GM19467 (cell line): Measurements from ENCODE around the gene GPR17.

ENCODE experiments used
- ATAC-seq: cut with Tn5 transposase; IDR thresholded peaks from one replicate; pipeline ENCODE4 v1.9.1; 2021; ENCODE audit warnings: mild to moderate bottlenecking, moderate library complexity; ENCODE audit not compliant: unreplicated experiment

GPR17 gene

GRCh38 chr2:127640082-127641072, 5.6 kb upstream of the GPR17 start:
- ATAC-seq = peak; percentile 55

GRCh38 chr2:127641133-127641532, 4.8 kb upstream of the GPR17 start:
- no peak for ATAC-seq

- no peak for ATAC-seq
These were observed 4.0 kb upstream of the GPR17 start for GRCh38 chr2:127641846-127642507.

- no peak for ATAC-seq
These were observed 3.1 kb upstream of the GPR17 start for GRCh38 chr2:127642706-127643438.

- no peak for ATAC-seq
These were observed 2.4 kb upstream of the GPR17 start for GRCh38 chr2:127643439-127644065.

GRCh38 chr2:127644066-127645025, 1.6 kb upstream of the GPR17 start:
- no peak for ATAC-seq

GRCh38 chr2:127645026-127645394, 943 bp upstream of the GPR17 start:
- ATAC-seq = no peak

- ATAC-seq = no peak
These were observed 711 bp downstream of the GPR17 start for GRCh38 chr2:127646487-127647241.

GRCh38 chr2:127647242-127648190, 1.6 kb downstream of the GPR17 start:
- no peak for ATAC-seq

GRCh38 chr2:127648321-127648720, 2.4 kb downstream of the GPR17 start:
- ATAC-seq = no peak

- no peak for ATAC-seq
These were observed 3.2 kb downstream of the GPR17 start for GRCh38 chr2:127649100-127649611.

- no peak for ATAC-seq
These were observed 3.7 kb downstream of the GPR17 start for GRCh38 chr2:127649684-127650040.

GRCh38 chr2:127650041-127650784, 4.3 kb downstream of the GPR17 start:
- ATAC-seq = no peak

GRCh38 chr2:127650785-127651380, 4.9 kb downstream of the GPR17 start:
- ATAC-seq = no peak

- ATAC-seq = no peak
These were observed 5.4 kb downstream of the GPR17 start for GRCh38 chr2:127651381-127651809.

- ATAC-seq = no peak
These were observed 6.1 kb downstream of the GPR17 start for GRCh38 chr2:127651971-127652550.
